ENCODE results near the gene CAMKK2.

Gene CAMKK2

DNA sequence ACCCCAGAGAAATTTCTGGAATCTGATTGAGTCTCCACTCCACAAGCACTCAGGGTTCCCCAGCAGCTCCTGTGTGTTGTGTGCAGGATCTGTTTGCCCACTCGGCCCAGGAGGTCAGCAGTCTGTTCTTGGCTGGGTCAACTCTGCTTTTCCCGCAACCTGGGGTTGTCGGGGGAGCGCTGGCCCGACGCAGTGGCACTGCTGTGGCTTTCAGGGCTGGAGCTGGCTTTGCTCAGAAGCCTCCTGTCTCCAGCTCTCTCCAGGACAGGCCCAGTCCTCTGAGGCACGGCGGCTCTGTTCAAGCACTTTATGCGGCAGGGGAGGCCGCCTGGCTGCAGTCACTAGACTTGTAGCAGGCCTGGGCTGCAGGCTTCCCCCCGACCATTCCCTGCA lies 62.9 kb downstream of the CAMKK2 start:
- no peak for TF ChIP-seq TAF1 (IDR thresholded peaks at IDR 0.05; ENCODE audit: low read depth)
- no peak for TF ChIP-seq RAD21 (IDR thresholded peaks at IDR 0.05; ENCODE audit: low read depth)
- TF ChIP-seq CEBPB (IDR thresholded peaks at IDR 0.05) = no peak
- TF ChIP-seq TEAD4 (IDR thresholded peaks at IDR 0.05) = no peak
- TF ChIP-seq YY1 (IDR thresholded peaks at IDR 0.05; ENCODE audit: low read depth) = no peak
- TF ChIP-seq FOXM1 (IDR thresholded peaks at IDR 0.05; ENCODE audit: borderline replicate concordance, low read depth) = no peak
- TF ChIP-seq, protein P1, sequence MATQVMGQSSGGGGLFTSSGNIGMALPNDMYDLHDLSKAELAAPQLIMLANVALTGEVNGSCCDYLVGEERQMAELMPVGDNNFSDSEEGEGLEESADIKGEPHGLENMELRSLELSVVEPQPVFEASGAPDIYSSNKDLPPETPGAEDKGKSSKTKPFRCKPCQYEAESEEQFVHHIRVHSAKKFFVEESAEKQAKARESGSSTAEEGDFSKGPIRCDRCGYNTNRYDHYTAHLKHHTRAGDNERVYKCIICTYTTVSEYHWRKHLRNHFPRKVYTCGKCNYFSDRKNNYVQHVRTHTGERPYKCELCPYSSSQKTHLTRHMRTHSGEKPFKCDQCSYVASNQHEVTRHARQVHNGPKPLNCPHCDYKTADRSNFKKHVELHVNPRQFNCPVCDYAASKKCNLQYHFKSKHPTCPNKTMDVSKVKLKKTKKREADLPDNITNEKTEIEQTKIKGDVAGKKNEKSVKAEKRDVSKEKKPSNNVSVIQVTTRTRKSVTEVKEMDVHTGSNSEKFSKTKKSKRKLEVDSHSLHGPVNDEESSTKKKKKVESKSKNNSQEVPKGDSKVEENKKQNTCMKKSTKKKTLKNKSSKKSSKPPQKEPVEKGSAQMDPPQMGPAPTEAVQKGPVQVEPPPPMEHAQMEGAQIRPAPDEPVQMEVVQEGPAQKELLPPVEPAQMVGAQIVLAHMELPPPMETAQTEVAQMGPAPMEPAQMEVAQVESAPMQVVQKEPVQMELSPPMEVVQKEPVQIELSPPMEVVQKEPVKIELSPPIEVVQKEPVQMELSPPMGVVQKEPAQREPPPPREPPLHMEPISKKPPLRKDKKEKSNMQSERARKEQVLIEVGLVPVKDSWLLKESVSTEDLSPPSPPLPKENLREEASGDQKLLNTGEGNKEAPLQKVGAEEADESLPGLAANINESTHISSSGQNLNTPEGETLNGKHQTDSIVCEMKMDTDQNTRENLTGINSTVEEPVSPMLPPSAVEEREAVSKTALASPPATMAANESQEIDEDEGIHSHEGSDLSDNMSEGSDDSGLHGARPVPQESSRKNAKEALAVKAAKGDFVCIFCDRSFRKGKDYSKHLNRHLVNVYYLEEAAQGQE (IDR thresholded peaks at IDR 0.05; ENCODE audit: low read depth) = no peak
- TF ChIP-seq, protein P2, sequence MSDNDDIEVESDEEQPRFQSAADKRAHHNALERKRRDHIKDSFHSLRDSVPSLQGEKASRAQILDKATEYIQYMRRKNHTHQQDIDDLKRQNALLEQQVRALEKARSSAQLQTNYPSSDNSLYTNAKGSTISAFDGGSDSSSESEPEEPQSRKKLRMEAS (IDR thresholded peaks at IDR 0.05) = no peak
- no peak for TF ChIP-seq TCF12 (IDR thresholded peaks at IDR 0.05; ENCODE audit: low read depth)
- TF ChIP-seq ZBTB7A (IDR thresholded peaks at IDR 0.05; ENCODE audit: low read depth) = no peak
- TF ChIP-seq, protein P3, sequence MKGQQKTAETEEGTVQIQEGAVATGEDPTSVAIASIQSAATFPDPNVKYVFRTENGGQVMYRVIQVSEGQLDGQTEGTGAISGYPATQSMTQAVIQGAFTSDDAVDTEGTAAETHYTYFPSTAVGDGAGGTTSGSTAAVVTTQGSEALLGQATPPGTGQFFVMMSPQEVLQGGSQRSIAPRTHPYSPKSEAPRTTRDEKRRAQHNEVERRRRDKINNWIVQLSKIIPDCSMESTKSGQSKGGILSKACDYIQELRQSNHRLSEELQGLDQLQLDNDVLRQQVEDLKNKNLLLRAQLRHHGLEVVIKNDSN (IDR thresholded peaks at IDR 0.05) = no peak
- TF ChIP-seq EP300 (IDR thresholded peaks at IDR 0.05; ENCODE audit: borderline replicate concordance) = no peak
- no peak for TF ChIP-seq EGR1 (IDR thresholded peaks at IDR 0.05)
- no peak for TF ChIP-seq CREB1 (IDR thresholded peaks at IDR 0.05; ENCODE audit: low read depth)
- no peak for TF ChIP-seq NFIC (IDR thresholded peaks at IDR 0.05)

DNA sequence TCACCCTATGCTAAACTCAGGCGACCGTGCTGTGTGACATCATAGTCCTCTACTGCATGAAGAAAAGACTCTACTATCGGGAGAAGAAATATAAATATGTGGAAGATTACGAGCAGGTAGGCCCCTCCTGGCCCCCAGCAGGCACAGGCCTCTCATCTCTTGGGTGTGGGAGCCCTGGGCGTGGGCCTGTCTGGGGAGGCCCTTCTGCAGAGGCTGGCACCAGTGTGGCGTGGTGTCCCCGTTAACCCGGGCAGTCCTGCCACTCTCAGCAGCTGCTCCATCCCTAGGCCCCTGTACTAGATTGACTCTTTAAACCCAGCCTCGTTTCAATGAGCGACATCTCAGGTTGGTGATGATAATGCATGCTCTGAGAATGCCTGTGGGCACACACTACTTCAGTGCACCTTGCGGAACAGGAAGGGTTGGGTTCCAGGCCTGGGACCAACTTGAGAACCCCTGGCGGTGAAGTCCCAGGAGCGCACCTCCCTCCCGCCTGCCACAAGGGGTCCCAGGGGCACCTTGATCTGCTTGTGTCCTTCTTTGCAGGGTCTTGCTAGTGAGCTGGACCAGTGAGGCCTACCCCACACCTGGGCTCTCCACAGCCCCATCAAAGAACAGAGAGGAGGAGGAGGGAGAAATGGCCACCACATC lies 63.4 kb downstream of the CAMKK2 start:
- TF ChIP-seq, protein P1 (IDR thresholded peaks at IDR 0.05; ENCODE audit: low read depth) = no peak
- no peak for TF ChIP-seq CREB1 (IDR thresholded peaks at IDR 0.05; ENCODE audit: low read depth)
- no peak for TF ChIP-seq FOXM1 (IDR thresholded peaks at IDR 0.05; ENCODE audit: borderline replicate concordance, low read depth)
- TF ChIP-seq YY1 (IDR thresholded peaks at IDR 0.05; ENCODE audit: low read depth) = no peak
- no peak for TF ChIP-seq EGR1 (IDR thresholded peaks at IDR 0.05)
- no peak for TF ChIP-seq TEAD4 (IDR thresholded peaks at IDR 0.05)
- no peak for TF ChIP-seq RAD21 (IDR thresholded peaks at IDR 0.05; ENCODE audit: low read depth)
- TF ChIP-seq ZBTB7A (IDR thresholded peaks at IDR 0.05; ENCODE audit: low read depth) = no peak
- no peak for TF ChIP-seq CEBPB (IDR thresholded peaks at IDR 0.05)
- TF ChIP-seq NFIC (IDR thresholded peaks at IDR 0.05) = no peak
- TF ChIP-seq, protein P2 (IDR thresholded peaks at IDR 0.05) = no peak
- no peak for TF ChIP-seq EP300 (IDR thresholded peaks at IDR 0.05; ENCODE audit: borderline replicate concordance)
- TF ChIP-seq TAF1 (IDR thresholded peaks at IDR 0.05; ENCODE audit: low read depth) = no peak
- TF ChIP-seq TCF12 (IDR thresholded peaks at IDR 0.05; ENCODE audit: low read depth) = no peak

DNA sequence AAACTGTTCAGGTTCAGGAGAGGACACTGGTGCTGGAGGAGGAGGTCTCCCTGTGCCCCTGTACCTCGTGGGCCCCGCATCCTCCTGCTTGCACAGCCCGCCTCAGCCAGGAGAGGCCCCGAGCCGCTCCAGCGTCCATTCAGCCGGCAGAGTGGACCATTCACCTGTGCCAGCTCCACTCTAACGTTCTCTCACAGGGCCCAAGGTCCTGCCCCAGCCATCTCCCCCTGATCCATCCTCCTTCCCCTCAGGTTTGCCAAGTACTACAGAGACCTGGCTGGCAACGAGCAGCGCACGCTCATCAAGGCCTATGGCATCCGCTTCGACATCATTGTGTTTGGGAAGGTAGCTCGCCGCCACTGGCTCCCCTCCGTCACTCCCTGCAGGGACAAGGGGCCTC lies 64.3 kb downstream of the CAMKK2 start:
- TF ChIP-seq, protein P3 (IDR thresholded peaks at IDR 0.05) = no peak
- no peak for TF ChIP-seq EGR1 (IDR thresholded peaks at IDR 0.05)
- TF ChIP-seq ZBTB7A (IDR thresholded peaks at IDR 0.05; ENCODE audit: low read depth) = no peak
- TF ChIP-seq TAF1 (IDR thresholded peaks at IDR 0.05; ENCODE audit: low read depth) = no peak
- no peak for TF ChIP-seq CREB1 (IDR thresholded peaks at IDR 0.05; ENCODE audit: low read depth)
- TF ChIP-seq YY1 (IDR thresholded peaks at IDR 0.05; ENCODE audit: low read depth) = no peak
- TF ChIP-seq CEBPB (IDR thresholded peaks at IDR 0.05) = no peak
- TF ChIP-seq, protein P2 (IDR thresholded peaks at IDR 0.05) = no peak
- no peak for TF ChIP-seq EP300 (IDR thresholded peaks at IDR 0.05; ENCODE audit: borderline replicate concordance)
- no peak for TF ChIP-seq RAD21 (IDR thresholded peaks at IDR 0.05; ENCODE audit: low read depth)
- TF ChIP-seq FOXM1 (IDR thresholded peaks at IDR 0.05; ENCODE audit: borderline replicate concordance, low read depth) = no peak
- no peak for TF ChIP-seq TEAD4 (IDR thresholded peaks at IDR 0.05)
- TF ChIP-seq, protein P1 (IDR thresholded peaks at IDR 0.05; ENCODE audit: low read depth) = no peak
- no peak for TF ChIP-seq NFIC (IDR thresholded peaks at IDR 0.05)
- no peak for TF ChIP-seq TCF12 (IDR thresholded peaks at IDR 0.05; ENCODE audit: low read depth)

DNA sequence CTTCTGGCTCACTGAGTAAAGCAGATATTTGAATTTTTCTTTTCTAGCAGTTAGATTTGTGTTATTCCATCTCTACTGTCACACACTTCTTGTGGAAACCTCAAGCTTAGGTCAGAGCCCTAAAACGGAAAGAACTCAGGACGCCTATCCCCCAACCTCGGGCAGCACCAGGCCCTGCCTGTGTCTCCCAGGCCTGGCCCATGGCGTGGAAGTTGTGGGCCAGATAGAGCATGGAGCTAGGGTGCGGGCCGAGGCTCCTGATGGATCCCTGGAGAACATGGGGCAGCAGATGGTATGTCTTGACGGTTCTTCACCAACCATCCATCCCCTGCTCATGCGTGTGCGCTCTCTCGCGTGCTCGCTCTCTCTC lies 66.0 kb downstream of the CAMKK2 start:
- TF ChIP-seq RAD21 (IDR thresholded peaks at IDR 0.05; ENCODE audit: low read depth) (no peak), TCF12 (IDR thresholded peaks at IDR 0.05; ENCODE audit: low read depth) (no peak), CEBPB (IDR thresholded peaks at IDR 0.05) (no peak), TAF1 (IDR thresholded peaks at IDR 0.05; ENCODE audit: low read depth) (no peak), NFIC (IDR thresholded peaks at IDR 0.05) (no peak), ZBTB7A (IDR thresholded peaks at IDR 0.05; ENCODE audit: low read depth) (no peak)
